A549 (cell line): ENCODE results near the gene GCC1. TPM values are rescaled to one million over a fixed set of nuclear protein-coding genes. Genes with fewer than 3 reads are reported as not detected.

Experiments used
- ATAC-seq, 2 experiments: fragments of 200-7000 bp in 1 of 2; fragments of >200 bp in 1 of 2; cut with Nextera tagmentation in 1 of 2; cut with Tn5 transposase in 1 of 2; 3 replicates each; pipeline versions ENCODE4 v1.8.0 to v1.9.1; 2018 to 2020; ENCODE audit warnings: mild to moderate bottlenecking in 1 of 2, moderate library complexity in 1 of 2
- CTCF ChIA-PET: fragments of 300-600 bp; sonication (Branson Sonifier 250); formaldehyde crosslinking; extraction: SDS; loops from one replicate; lab custom pipeline; 2021; ENCODE audit warnings: antibody characterized with exemption, inconsistent platforms; lab: Yijun Ruan, JAX
- POLR2A ChIA-PET: fragments of 350-600 bp; formaldehyde crosslinking; extraction: SDS; loops from one replicate; lab custom pipeline; 2021; ENCODE audit warnings: antibody characterized with exemption, inconsistent platforms; lab: Yijun Ruan, JAX
- DNase-seq, 2 experiments: peaks; one replicate each; pipeline versions ENCODE4 v3.0.0 to v3.0.0-alpha.2; 2011 to 2016; ENCODE audit warnings: low read depth in 1 of 2, low spot score in 1 of 2
- FAIRE-seq: peaks from 2 replicates; lab custom pipeline; 2011; peaks lifted over from hg19 to GRCh38; lab: Jason Lieb, UNC
- H3K27ac ChIP-seq, 2 experiments: fragments of >200 bp; sonication (Bioruptor Twin); formaldehyde crosslinking; 3 replicates each; pipeline ENCODE4 v1.5.1; 2016 to 2017
- H3K4me1 ChIP-seq: fragments of >200 bp; sonication (Bioruptor Twin); formaldehyde crosslinking; 3 replicates; pipeline ENCODE4 v1.6.1; 2016
- H3K4me2 ChIP-seq: fragments of >200 bp; sonication (Bioruptor Twin); formaldehyde crosslinking; 3 replicates; pipeline ENCODE4 v1.6.1; 2016
- H3K4me3 ChIP-seq: fragments of >200 bp; sonication (Bioruptor Twin); formaldehyde crosslinking; 3 replicates; pipeline ENCODE4 v1.5.1; 2016
- H3K9me3 ChIP-seq: fragments of >200 bp; sonication (Bioruptor Twin); formaldehyde crosslinking; 3 replicates; pipeline ENCODE4 v1.6.1; 2016
- BHLHE40 ChIP-seq: IDR thresholded peaks from 2 replicates; pipeline ENCODE4 v1.6.1; 2012; ENCODE audit warnings: low read depth, low read length, inconsistent platforms
- CBX2 ChIP-seq: fragments of 200-600 bp; sonication (generic); IDR thresholded peaks from 2 replicates; pipeline ENCODE4 v1.6.1; 2016; ENCODE audit warnings: low read depth, mild to moderate bottlenecking, borderline replicate concordance
- CHD2 ChIP-seq: fragments of 150-350 bp; IDR thresholded peaks from 2 replicates; pipeline ENCODE4 v1.6.1; 2014; ENCODE audit warnings: low read length; ENCODE audit not compliant: partially characterized antibody
- EHF ChIP-seq: fragments of 250-450 bp; sonication (Bioruptor Pico); IDR thresholded peaks from 2 replicates; pipeline ENCODE4 v1.5.0; 2020; ENCODE audit warnings: mild to moderate bottlenecking
- ESRRA ChIP-seq: fragments of 150-350 bp; IDR thresholded peaks from 2 replicates; pipeline ENCODE4 v1.6.1; 2014; ENCODE audit warnings: mild to moderate bottlenecking, low read length, borderline replicate concordance
- FOSB ChIP-seq: fragments of 250-450 bp; sonication (Bioruptor Pico); IDR thresholded peaks from 2 replicates; pipeline ENCODE4 v1.5.0; 2020; ENCODE audit warnings: mild to moderate bottlenecking, moderate library complexity
- FOXS1 ChIP-seq: fragments of 250-450 bp; sonication (Bioruptor Pico); IDR thresholded peaks from 2 replicates; pipeline ENCODE4 v1.5.0; 2020; ENCODE audit warnings: mild to moderate bottlenecking, moderate library complexity
- HEYL ChIP-seq: fragments of 250-450 bp; sonication (Bioruptor Pico); IDR thresholded peaks from 2 replicates; pipeline ENCODE4 v1.8.0; 2021; ENCODE audit warnings: mild to moderate bottlenecking, moderate library complexity
- HOXA7 ChIP-seq: fragments of 250-450 bp; sonication (Bioruptor Pico); IDR thresholded peaks from 2 replicates; pipeline ENCODE4 v1.5.0; 2020; ENCODE audit warnings: mild to moderate bottlenecking, moderate library complexity
- KDM1A ChIP-seq: fragments of 200-600 bp; sonication (generic); IDR thresholded peaks from 2 replicates; pipeline ENCODE4 v1.6.1; 2016; ENCODE audit warnings: low read depth, mild to moderate bottlenecking
- MAZ ChIP-seq: fragments of 150-350 bp; IDR thresholded peaks from 2 replicates; pipeline ENCODE4 v1.6.1; 2014; ENCODE audit warnings: antibody characterized with exemption, low read depth, low read length, borderline replicate concordance
- MYC ChIP-seq: IDR thresholded peaks from 2 replicates; pipeline ENCODE4 v1.6.1; 2012; ENCODE audit warnings: mild to moderate bottlenecking, inconsistent platforms, low read length, improper control_type of control experiment, borderline replicate concordance
- NPAS2 ChIP-seq: fragments of 250-450 bp; sonication (Bioruptor Pico); IDR thresholded peaks from 2 replicates; pipeline ENCODE4 v1.8.0; 2022; ENCODE audit warnings: mild to moderate bottlenecking, moderate library complexity, borderline replicate concordance
- NR3C1 ChIP-seq: fragments of >200 bp; sonication (Bioruptor Twin); formaldehyde crosslinking; IDR thresholded peaks from 3 replicates; pipeline ENCODE4 v1.6.1; 2017
- RAD21 ChIP-seq, 2 experiments: fragments of >200 bp in 1 of 2; sonication (Bioruptor Twin) in 1 of 2; formaldehyde crosslinking in 1 of 2; IDR thresholded peaks in 1 of 2; conservative IDR thresholded peaks in 1 of 2; 2 replicates in 1 of 2; 3 replicates in 1 of 2; pipeline ENCODE4 v1.6.1; 2012 to 2018; ENCODE audit warnings: inconsistent platforms in 1 of 2
- RFX5 ChIP-seq: fragments of 450-650 bp; IDR thresholded peaks from 2 replicates; pipeline ENCODE4 v1.7.1; 2014; ENCODE audit warnings: antibody characterized with exemption, mild to moderate bottlenecking, moderate library complexity
- RNF2 ChIP-seq: fragments of 200-600 bp; sonication (generic); IDR thresholded peaks from 2 replicates; pipeline ENCODE4 v1.6.1; 2016; ENCODE audit warnings: low read depth, mild to moderate bottlenecking, antibody characterized with exemption, moderate library complexity, borderline replicate concordance
- SREBF2 ChIP-seq: fragments of 450-650 bp; IDR thresholded peaks from 2 replicates; pipeline ENCODE4 v1.6.1; 2014; ENCODE audit warnings: mild to moderate bottlenecking, moderate library complexity
- TFCP2L1 ChIP-seq: fragments of 250-450 bp; sonication (Bioruptor Pico); IDR thresholded peaks from 2 replicates; pipeline ENCODE4 v1.5.0; 2021; ENCODE audit warnings: mild to moderate bottlenecking
- TP53 ChIP-seq: fragments of 250-450 bp; sonication (Bioruptor Pico); IDR thresholded peaks from 2 replicates; pipeline ENCODE4 v1.5.0; 2021; ENCODE audit warnings: mild to moderate bottlenecking, moderate library complexity
- ZC3H11A ChIP-seq: fragments of 450-650 bp; IDR thresholded peaks from 2 replicates; pipeline ENCODE4 v1.6.1; 2014; ENCODE audit warnings: antibody characterized with exemption, mild to moderate bottlenecking
- ZFP36 ChIP-seq: fragments of 450-650 bp; IDR thresholded peaks from 2 replicates; pipeline ENCODE4 v1.6.1; 2014; ENCODE audit warnings: borderline replicate concordance; ENCODE audit not compliant: partially characterized antibody
- ZSCAN20 ChIP-seq: fragments of 250-450 bp; sonication (Bioruptor Pico); IDR thresholded peaks from 2 replicates; pipeline ENCODE4 v1.8.0; 2022; ENCODE audit warnings: mild to moderate bottlenecking, moderate library complexity
- WGBS: methylation state at CpG from one replicate; pipeline ENCODE4 v1.1.6; 2017; ENCODE audit errors: missing lambda C conversion rate; 5-methylcytosine and 5-hydroxymethylcytosine counted together
- polyA plus RNA-seq, 4 experiments: library from polyadenylated mRNA; depleted of rRNA in 3 of 4; stranded (reverse); fragments of >200 nt; fragmentation: RNase III in 1 of 4; extraction: RNeasy Plus Mini Kit Qiagen cat#74134 plus additional on column Dnase treatment in 1 of 4; gene quantifications; 2 replicates in 3 of 4; 3 replicates in 1 of 4; pipeline ENCODE4 v1.2.3, GENCODE V29; 2011 to 2017
- TF ChIP-seq, protein P1 (sequence below): fragments of >200 bp; sonication (Bioruptor Twin); formaldehyde crosslinking; IDR thresholded peaks from 3 replicates; pipeline ENCODE4 v1.6.1; 2016
- TF ChIP-seq, protein P2 (sequence below): fragments of >200 bp; sonication (Bioruptor Twin); formaldehyde crosslinking; IDR thresholded peaks from 2 replicates; pipeline ENCODE4 v1.6.1; 2016
- TF ChIP-seq, protein P3 (sequence below): IDR thresholded peaks from 2 replicates; pipeline ENCODE4 v1.6.1; 2012
- TF ChIP-seq, protein P4 (sequence below): fragments of 150-350 bp; IDR thresholded peaks from 2 replicates; pipeline ENCODE4 v1.6.1; 2014; ENCODE audit warnings: low read depth, mild to moderate bottlenecking, low read length
- TF ChIP-seq, protein P5 (sequence below): fragments of 200-600 bp; sonication (generic); IDR thresholded peaks from 2 replicates; pipeline ENCODE4 v1.6.1; 2016; ENCODE audit warnings: antibody characterized with exemption, mild to moderate bottlenecking, moderate library complexity

The GCC1 gene
- polyA plus RNA-seq, 2 of the 4 experiments (the other 2 are of a cell fraction), result 13.4 to 15.7 TPM

DNA sequence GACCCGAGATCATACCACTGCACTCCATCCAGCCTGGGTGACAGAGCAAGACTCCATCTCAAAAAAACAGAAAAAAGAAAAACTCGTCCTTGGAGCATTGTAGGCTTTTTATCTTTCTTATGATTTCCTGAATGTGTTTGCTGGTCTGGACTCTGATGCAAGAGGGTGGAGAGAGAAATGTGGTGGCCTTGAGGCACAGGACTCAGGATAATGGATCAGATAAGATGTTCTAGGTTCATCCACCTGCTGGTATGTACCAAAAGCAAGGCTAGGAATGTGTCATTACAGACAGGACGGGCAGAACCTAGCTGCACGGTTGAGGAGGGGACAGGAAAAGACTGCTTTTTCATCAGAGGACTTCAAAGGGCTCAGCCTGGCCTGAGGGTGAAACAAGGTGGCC lies 33.5 kb downstream of the GCC1 start:
- Histone ChIP-seq H3K9me3 (no peaks in the 10 kb centered on the region), H3K4me3 (no peak overlapping the region), H3K4me2 (no peak overlapping the region), H3K4me1 (no peaks in the 10 kb centered on the region), H3K27ac (no peak overlapping the region)
- POLR2A ChIA-PET, result no interaction called here
- ATAC-seq (no peak), DNase-seq (no peak), FAIRE-seq (no peak)
- CTCF ChIA-PET, result no interaction called here
- no peak for TF ChIP-seq RAD21 (conservative IDR thresholded peaks at IDR 0.05 in 1 of 2, IDR thresholded peaks at IDR 0.05 in 1 of 2)
- no peak for TF ChIP-seq RFX5
- no peak for TF ChIP-seq RNF2
- TF ChIP-seq EHF (CRISPR knock-in tag), result no peak
- no peak for TF ChIP-seq ZSCAN20 (CRISPR knock-in tag)
- TF ChIP-seq CHD2, result no peak
- TF ChIP-seq MYC, result no peak
- TF ChIP-seq TFCP2L1 (CRISPR knock-in tag), result no peak
- TF ChIP-seq BHLHE40, result no peak
- TF ChIP-seq FOXS1 (CRISPR knock-in tag), result no peak
- TF ChIP-seq HEYL, result no peak
- no peak for TF ChIP-seq CBX2
- TF ChIP-seq, protein P1, sequence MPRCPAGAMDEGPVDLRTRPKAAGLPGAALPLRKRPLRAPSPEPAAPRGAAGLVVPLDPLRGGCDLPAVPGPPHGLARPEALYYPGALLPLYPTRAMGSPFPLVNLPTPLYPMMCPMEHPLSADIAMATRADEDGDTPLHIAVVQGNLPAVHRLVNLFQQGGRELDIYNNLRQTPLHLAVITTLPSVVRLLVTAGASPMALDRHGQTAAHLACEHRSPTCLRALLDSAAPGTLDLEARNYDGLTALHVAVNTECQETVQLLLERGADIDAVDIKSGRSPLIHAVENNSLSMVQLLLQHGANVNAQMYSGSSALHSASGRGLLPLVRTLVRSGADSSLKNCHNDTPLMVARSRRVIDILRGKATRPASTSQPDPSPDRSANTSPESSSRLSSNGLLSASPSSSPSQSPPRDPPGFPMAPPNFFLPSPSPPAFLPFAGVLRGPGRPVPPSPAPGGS, result no peak
- TF ChIP-seq, protein P2, sequence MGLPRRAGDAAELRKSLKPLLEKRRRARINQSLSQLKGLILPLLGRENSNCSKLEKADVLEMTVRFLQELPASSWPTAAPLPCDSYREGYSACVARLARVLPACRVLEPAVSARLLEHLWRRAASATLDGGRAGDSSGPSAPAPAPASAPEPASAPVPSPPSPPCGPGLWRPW, result no peak
- TF ChIP-seq NPAS2 (CRISPR knock-in tag), result no peak
- no peak for TF ChIP-seq ESRRA
- TF ChIP-seq HOXA7 (CRISPR knock-in tag), result no peak
- TF ChIP-seq FOSB, result no peak
- 19% methylated on average over 4 of the region's 4 CpGs for WGBS

DNA sequence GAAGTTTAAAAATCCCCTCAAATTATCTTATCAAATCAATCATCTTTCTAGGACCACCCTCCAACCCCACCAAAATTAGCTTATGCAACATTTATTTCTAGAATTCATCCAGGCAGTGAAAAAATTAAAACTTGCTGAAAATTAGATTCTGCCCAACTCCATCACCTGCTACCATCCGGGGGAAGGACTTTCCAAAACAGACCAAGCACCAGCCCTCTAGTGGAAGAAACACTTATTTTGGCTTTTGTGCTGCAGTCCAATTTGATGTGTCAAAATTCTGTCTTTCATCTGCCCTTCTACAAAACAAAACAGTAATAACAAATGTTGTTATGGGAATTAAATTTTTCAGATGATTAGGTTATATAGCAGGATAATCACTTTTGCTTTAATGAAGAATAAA lies 35.1 kb downstream of the GCC1 start:
- WGBS, result 0% methylated on average over 1 of the region's 1 CpG
- no peak overlapping the region for H3K4me3 ChIP-seq
- DNase-seq, result peak in 1 of 2 experiments; percentile 8
- no peak for TF ChIP-seq ZFP36
- no peak for TF ChIP-seq FOSB
- no peak for TF ChIP-seq TP53
- TF ChIP-seq ZC3H11A, result no peak
- TF ChIP-seq TFCP2L1 (CRISPR knock-in tag), result no peak
- no peak for TF ChIP-seq EHF (CRISPR knock-in tag)
- TF ChIP-seq, protein P1, result no peak
- TF ChIP-seq MAZ, result no peak
- TF ChIP-seq, protein P3, sequence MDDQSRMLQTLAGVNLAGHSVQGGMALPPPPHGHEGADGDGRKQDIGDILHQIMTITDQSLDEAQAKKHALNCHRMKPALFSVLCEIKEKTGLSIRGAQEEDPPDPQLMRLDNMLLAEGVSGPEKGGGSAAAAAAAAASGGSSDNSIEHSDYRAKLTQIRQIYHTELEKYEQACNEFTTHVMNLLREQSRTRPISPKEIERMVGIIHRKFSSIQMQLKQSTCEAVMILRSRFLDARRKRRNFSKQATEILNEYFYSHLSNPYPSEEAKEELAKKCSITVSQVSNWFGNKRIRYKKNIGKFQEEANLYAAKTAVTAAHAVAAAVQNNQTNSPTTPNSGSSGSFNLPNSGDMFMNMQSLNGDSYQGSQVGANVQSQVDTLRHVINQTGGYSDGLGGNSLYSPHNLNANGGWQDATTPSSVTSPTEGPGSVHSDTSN, result no peak
- TF ChIP-seq, protein P4, sequence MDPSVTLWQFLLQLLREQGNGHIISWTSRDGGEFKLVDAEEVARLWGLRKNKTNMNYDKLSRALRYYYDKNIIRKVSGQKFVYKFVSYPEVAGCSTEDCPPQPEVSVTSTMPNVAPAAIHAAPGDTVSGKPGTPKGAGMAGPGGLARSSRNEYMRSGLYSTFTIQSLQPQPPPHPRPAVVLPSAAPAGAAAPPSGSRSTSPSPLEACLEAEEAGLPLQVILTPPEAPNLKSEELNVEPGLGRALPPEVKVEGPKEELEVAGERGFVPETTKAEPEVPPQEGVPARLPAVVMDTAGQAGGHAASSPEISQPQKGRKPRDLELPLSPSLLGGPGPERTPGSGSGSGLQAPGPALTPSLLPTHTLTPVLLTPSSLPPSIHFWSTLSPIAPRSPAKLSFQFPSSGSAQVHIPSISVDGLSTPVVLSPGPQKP, result no peak
- TF ChIP-seq KDM1A, result no peak
- TF ChIP-seq NR3C1, result no peak
- TF ChIP-seq, protein P5, sequence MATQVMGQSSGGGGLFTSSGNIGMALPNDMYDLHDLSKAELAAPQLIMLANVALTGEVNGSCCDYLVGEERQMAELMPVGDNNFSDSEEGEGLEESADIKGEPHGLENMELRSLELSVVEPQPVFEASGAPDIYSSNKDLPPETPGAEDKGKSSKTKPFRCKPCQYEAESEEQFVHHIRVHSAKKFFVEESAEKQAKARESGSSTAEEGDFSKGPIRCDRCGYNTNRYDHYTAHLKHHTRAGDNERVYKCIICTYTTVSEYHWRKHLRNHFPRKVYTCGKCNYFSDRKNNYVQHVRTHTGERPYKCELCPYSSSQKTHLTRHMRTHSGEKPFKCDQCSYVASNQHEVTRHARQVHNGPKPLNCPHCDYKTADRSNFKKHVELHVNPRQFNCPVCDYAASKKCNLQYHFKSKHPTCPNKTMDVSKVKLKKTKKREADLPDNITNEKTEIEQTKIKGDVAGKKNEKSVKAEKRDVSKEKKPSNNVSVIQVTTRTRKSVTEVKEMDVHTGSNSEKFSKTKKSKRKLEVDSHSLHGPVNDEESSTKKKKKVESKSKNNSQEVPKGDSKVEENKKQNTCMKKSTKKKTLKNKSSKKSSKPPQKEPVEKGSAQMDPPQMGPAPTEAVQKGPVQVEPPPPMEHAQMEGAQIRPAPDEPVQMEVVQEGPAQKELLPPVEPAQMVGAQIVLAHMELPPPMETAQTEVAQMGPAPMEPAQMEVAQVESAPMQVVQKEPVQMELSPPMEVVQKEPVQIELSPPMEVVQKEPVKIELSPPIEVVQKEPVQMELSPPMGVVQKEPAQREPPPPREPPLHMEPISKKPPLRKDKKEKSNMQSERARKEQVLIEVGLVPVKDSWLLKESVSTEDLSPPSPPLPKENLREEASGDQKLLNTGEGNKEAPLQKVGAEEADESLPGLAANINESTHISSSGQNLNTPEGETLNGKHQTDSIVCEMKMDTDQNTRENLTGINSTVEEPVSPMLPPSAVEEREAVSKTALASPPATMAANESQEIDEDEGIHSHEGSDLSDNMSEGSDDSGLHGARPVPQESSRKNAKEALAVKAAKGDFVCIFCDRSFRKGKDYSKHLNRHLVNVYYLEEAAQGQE, result no peak
- TF ChIP-seq SREBF2, result no peak
- no peak overlapping the region for H3K27ac ChIP-seq
- ChIA-PET POLR2A (no interaction called here), CTCF (no interaction called here)
- peak in 1 of 2 experiments; percentile 57; a peak in 2 of 6 replicates for ATAC-seq
- no peaks in the 10 kb centered on the region for H3K9me3 ChIP-seq
- H3K4me2 ChIP-seq, result no peak overlapping the region
- no peak for FAIRE-seq
- no peaks in the 10 kb centered on the region for H3K4me1 ChIP-seq
